ENCODE data around the gene ALDOB. TPM values are rescaled to one million over a fixed set of nuclear protein-coding genes. Genes with fewer than 3 reads are reported as not detected.

The ALDOB gene
- total RNA-seq, 4 donors from 2014 or later = 5.1 to 8.7 TPM; not detected in 2

DNA sequence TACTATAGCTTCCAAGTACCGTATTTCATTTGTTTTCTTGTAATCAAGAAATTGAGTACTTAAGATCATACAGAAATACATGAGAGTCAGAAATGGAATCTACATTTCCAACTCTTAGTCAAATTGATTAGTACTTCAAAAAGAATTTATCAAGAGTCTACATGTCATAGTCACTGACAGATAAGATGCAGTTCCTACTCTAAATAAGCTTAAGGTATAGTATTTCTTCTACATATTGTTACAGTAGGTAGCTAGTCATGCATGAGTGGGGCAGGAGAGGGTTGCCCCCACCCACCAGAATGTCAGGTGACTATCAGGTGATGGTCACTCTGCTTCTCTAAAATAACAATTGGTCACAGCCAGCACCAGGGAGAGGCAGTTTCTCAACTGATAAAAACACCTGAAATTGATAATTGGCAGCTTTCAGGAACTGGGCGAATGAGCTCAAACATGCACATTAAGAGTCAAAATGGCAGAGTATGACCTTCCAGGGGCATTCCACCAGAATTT is 53.7 kb downstream of the ALDOB start:
- intact Hi-C loops (cut with DNase I; ENCODE audit: low total_unique reads) = no loop called here
- TF ChIP-seq POLR2A (IDR thresholded peaks at IDR 0.05) = no peak
- TF ChIP-seq, protein P1, sequence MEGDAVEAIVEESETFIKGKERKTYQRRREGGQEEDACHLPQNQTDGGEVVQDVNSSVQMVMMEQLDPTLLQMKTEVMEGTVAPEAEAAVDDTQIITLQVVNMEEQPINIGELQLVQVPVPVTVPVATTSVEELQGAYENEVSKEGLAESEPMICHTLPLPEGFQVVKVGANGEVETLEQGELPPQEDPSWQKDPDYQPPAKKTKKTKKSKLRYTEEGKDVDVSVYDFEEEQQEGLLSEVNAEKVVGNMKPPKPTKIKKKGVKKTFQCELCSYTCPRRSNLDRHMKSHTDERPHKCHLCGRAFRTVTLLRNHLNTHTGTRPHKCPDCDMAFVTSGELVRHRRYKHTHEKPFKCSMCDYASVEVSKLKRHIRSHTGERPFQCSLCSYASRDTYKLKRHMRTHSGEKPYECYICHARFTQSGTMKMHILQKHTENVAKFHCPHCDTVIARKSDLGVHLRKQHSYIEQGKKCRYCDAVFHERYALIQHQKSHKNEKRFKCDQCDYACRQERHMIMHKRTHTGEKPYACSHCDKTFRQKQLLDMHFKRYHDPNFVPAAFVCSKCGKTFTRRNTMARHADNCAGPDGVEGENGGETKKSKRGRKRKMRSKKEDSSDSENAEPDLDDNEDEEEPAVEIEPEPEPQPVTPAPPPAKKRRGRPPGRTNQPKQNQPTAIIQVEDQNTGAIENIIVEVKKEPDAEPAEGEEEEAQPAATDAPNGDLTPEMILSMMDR (IDR thresholded peaks at IDR 0.05 in 4 of 5, conservative IDR thresholded peaks at IDR 0.05 in 1 of 5) = no peak
- no peak overlapping the region for H3K4me3 ChIP-seq
- H3K27ac ChIP-seq = no peak overlapping the region
- no peaks in the 10 kb centered on the region for H3K36me3 ChIP-seq
- no peaks in the 10 kb centered on the region for H3K27me3 ChIP-seq
- ATAC-seq (no peak), DNase-seq (no peak)
- no peaks in the 10 kb centered on the region for H3K4me1 ChIP-seq
- in situ Hi-C loops (cut with MboI; ENCODE audit: low sequenced_read_pairs in 4 of 4) = no loop called here
- H3K9me3 ChIP-seq = no peaks in the 10 kb centered on the region

DNA sequence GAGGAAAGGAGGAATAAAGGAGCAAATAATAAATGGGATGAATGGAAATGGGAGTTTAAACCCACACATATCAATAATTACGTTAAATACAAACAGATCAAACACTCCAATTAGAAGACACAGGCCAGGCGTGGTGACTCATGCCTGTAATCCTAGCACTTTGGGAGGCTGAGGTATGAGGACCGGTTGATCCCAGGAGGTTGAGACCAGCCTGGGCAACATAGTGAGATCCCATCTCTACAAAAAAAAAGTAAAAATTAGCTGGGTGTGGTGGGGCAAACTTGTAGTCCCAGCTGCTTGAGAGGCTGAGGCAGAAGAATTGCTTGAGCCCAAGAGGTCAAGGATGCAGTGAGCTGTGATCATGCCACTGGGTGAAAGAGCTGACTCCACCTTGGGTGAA is 54.5 kb downstream of the ALDOB start:
- intact Hi-C loops (cut with DNase I; ENCODE audit: low total_unique reads) = no loop called here
- in situ Hi-C loops (cut with MboI; ENCODE audit: low sequenced_read_pairs in 4 of 4) = no loop called here
- DNase-seq (no peak), ATAC-seq (no peak)
- no peak overlapping the region for H3K27ac ChIP-seq
- no peaks in the 10 kb centered on the region for H3K4me1 ChIP-seq
- no peak overlapping the region for H3K4me3 ChIP-seq
- H3K36me3 ChIP-seq = no peaks in the 10 kb centered on the region
- H3K27me3 ChIP-seq = no peaks in the 10 kb centered on the region
- TF ChIP-seq, protein P1 (IDR thresholded peaks at IDR 0.05 in 4 of 5, conservative IDR thresholded peaks at IDR 0.05 in 1 of 5) = no peak
- TF ChIP-seq POLR2A (IDR thresholded peaks at IDR 0.05) = no peak
- no peaks in the 10 kb centered on the region for H3K9me3 ChIP-seq

DNA sequence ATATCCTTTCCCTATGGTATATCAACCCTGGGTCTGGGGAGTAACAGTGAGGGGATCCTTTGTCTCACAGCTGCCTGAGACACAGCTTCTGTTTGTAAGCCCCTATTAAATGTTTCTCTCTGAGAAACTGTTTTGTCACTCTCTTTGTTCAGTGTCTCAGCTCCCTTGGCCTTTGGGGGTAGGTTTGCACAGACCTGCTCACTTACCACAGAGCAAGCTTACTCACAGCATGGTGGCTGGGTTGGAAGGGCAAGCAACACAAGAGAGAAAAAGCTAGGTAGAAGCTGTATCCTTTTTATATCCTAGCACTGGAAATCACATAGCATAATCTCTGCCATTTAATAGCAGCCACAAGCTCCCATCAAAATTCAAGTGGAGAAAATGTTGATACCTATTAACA is 55.3 kb downstream of the ALDOB start:
- no peak for ATAC-seq
- in situ Hi-C loops (cut with MboI; ENCODE audit: low sequenced_read_pairs in 4 of 4) = no loop called here

DNA sequence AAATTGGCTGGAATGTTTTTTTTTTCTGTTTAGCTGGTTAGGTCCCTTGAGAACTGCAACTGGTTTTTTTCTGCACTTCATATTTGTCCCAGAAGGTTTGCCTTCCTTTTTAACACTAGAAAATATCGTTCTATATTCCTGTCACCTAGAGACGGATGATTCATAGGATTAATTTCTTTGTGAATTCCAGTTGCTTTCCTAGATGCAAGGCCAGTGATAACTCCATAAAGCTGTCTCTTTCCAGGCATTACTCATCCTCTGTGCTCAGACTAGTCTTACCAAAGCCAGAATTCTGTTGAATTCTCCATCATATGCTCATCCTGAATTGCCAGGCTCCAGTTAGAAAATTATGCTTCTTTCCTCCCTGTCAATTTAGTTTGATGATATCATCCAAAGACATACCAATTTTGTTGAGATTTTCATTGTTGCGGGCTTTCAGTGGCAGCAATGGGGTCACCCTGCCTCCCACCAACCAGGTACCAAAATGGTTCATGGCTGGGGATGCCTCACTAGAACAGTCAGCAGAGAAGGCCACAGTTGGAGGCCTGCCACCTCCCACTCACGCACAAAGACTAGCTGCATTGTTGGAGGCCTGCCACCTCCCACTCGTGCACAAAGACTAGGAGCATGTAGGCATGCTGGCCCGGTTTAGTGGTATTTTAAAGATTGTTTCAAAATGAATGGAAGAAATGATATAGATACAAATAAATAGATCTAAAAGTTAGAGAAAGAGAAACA is 59.3 kb downstream of the ALDOB start:
- Histone ChIP-seq H3K36me3 (no peaks in the 10 kb centered on the region), H3K9me3 (no peaks in the 10 kb centered on the region), H3K4me1 (peaks cover 0 to 5% of the 10 kb centered on the region in 2 donors), H3K27me3 (no peaks in the 10 kb centered on the region), H3K4me3 (no peak overlapping the region), H3K27ac (no peak overlapping the region)
- intact Hi-C loops (cut with DNase I; ENCODE audit: low total_unique reads) (no loop called here), in situ Hi-C loops (cut with MboI; ENCODE audit: low sequenced_read_pairs in 4 of 4) (no loop called here)
- ATAC-seq (no peak), DNase-seq (no peak)
- TF ChIP-seq, protein P1 (IDR thresholded peaks at IDR 0.05 in 4 of 5, conservative IDR thresholded peaks at IDR 0.05 in 1 of 5) = no peak
- no peak for TF ChIP-seq POLR2A (IDR thresholded peaks at IDR 0.05)

More for the DNA sequence above, 55.3 kb downstream of the ALDOB start:
- DNase-seq = no peak
- Histone ChIP-seq H3K27ac (no peak overlapping the region), H3K9me3 (no peaks in the 10 kb centered on the region), H3K4me3 (no peak overlapping the region), H3K36me3 (no peaks in the 10 kb centered on the region), H3K27me3 (no peaks in the 10 kb centered on the region), H3K4me1 (no peaks in the 10 kb centered on the region)
- intact Hi-C loops (cut with DNase I; ENCODE audit: low total_unique reads) = no loop called here
- no peak for TF ChIP-seq POLR2A (IDR thresholded peaks at IDR 0.05)
- TF ChIP-seq, protein P1 (IDR thresholded peaks at IDR 0.05 in 4 of 5, conservative IDR thresholded peaks at IDR 0.05 in 1 of 5) = no peak

All from gastrocnemius medialis (tissue), 4 donors.